ENCODE results near the gene SLC10A3. TPM values are rescaled to one million over a fixed set of nuclear protein-coding genes. Genes with fewer than 3 reads are reported as not detected.

SLC10A3 gene
- total and polyA plus RNA-seq, 10 of the 15 experiments (the other 5 are each of a cell fraction or from before 2014, with no cell fraction given), result 1.7 to 23.5 (median 11.0) TPM

DNA sequence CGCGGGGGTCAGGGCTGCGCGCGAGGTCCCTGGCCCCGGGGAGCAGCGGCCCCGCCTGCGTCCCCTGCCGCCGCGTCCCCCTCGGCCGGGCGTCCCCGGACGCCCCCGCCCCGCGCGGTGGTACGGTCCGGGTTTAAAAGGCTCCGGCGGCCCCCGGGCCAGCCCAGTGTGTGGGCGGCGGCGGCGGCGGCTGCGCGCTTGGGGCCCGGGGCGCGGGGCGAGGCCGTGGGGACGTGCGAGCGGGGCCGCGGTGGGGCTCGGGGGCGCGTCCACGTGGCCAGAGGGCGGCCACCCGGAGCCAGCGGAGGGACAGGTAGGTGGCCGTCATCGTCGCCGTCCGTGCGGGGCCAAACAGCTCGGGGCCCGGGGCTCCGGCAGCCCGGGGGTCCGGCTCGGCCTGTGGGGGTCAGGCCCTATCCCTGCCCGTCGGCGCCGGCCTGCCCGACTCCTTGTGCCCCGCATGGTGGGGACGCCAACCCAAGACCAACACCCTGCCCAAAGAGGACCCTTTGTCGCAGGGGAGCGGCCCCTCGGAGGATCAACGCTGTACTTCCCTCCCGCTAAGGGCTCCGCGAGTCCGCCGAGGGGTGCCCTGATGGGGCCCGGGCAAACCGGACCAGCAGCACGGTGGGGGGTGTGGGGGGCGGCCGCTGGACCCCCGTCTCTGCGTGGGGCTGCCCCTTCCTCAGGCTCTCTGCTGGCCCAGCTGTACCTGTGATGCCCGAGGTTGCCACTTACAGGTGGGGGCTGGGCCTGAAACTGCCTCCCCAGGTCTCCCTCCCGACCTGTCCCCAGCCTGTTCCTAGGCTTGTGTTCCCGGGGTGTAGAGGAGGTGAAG is 32.1 kb downstream of the SLC10A3 start, which contains the start of gene PLXNA3:
Gene PLXNA3 (plus strand): TSS at position 166 of the 838 bp plus-strand sequence. CDS start 1,903 bp downstream, outside the sequence.
- Histone ChIP-seq H2AFZ (ENCODE audit: control insufficient read depth, low read depth, low read length) (peak within 1 kb of the TSS; percentile 33), H3K9ac (ENCODE audit: control insufficient read depth, insufficient read depth, low read length) (peak within 1 kb of the TSS; percentile 56), H3K9me3 (replicated peaks; ENCODE audit: control insufficient read depth, insufficient read depth, low read length) (no peaks in the 10 kb centered on the region; the same call in 2 of the 3 replicates), H3K36me3 (ENCODE audit: control insufficient read depth in 2 of 2, insufficient read depth in 2 of 2, low read length in 1 of 2) (no peaks in the 10 kb centered on the region), H3K4me3 (peak within 1 kb of the TSS; percentile 77), H3K27ac (ENCODE audit: control insufficient read depth, insufficient read depth) (peak within 1 kb of the TSS; percentile 61), H3K27me3 (replicated peaks in 1 of 2; ENCODE audit: control insufficient read depth in 2 of 2, insufficient read depth in 2 of 2, low read length in 1 of 2) (no peaks in the 10 kb centered on the region), H3K79me2 (ENCODE audit: control insufficient read depth, insufficient read depth, low read length) (peaks cover 9% of the 10 kb centered on the region), H3K4me2 (ENCODE audit: control insufficient read depth, insufficient read depth) (peak within 1 kb of the TSS; percentile 54; the same call in 1 of the 2 replicates), H3K4me1 (ENCODE audit: control insufficient read depth, insufficient read depth, low read length) (no peaks in the 10 kb centered on the region), H4K20me1 (ENCODE audit: control insufficient read depth, insufficient read depth) (no peaks in the 10 kb centered on the region)
- RAD21 ChIA-PET (ENCODE audit: unreplicated experiment), result no interaction called here
- POLR2A ChIA-PET, result interaction anchor here (0.5 to 1.0 kb wide), 6 partner anchors 12 to 704 kb away, joined by 3 to 4 read pairs (median 4); partner anchors contain the start of gene UBL4A
- DNase-seq (ENCODE audit: low read depth, low spot score) (no peak), ATAC-seq (peak; percentile 76), FAIRE-seq (no peak)
- WGBS (ENCODE audit: insufficient coverage, insufficient replicate concordance, low lambda C conversion rate, missing lambda C conversion rate), result 36% methylated on average over 43 of the region's 88 CpGs
- no TSS peak for BruUV-seq (replicated peaks)
- CTCF ChIA-PET, result interaction anchor here (0.6 to 1.4 kb wide), 3 partner anchors 69 to 85 kb away, joined by 3 to 4 read pairs (median 3); no protein-coding TSS in a partner anchor
- in situ Hi-C loops (cut with MboI) (no loop called here), intact Hi-C loops (cut with micrococcal nuclease; ENCODE audit: unreplicated experiment) (no loop called here)
- SMC1A ChIA-PET (ENCODE audit: uncharacterized antibody, unreplicated experiment), result interaction anchor here (1.1 kb wide), 1 partner anchor 68 kb away, joined by 3 read pairs; no protein-coding TSS in a partner anchor
- TF ChIP-seq, protein P1, sequence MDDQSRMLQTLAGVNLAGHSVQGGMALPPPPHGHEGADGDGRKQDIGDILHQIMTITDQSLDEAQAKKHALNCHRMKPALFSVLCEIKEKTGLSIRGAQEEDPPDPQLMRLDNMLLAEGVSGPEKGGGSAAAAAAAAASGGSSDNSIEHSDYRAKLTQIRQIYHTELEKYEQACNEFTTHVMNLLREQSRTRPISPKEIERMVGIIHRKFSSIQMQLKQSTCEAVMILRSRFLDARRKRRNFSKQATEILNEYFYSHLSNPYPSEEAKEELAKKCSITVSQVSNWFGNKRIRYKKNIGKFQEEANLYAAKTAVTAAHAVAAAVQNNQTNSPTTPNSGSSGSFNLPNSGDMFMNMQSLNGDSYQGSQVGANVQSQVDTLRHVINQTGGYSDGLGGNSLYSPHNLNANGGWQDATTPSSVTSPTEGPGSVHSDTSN (IDR thresholded peaks at IDR 0.05; ENCODE audit: insufficient replicate concordance, low read depth, low read length), result no peak
- no peak for TF ChIP-seq RAD21 (IDR thresholded peaks at IDR 0.05; ENCODE audit: insufficient read depth, low read depth, low read length)
- TF ChIP-seq NR2C1 (IDR thresholded peaks at IDR 0.05), result 0 out of 2 replicates have a peak, but pooled peaks have one; percentile 19
- TF ChIP-seq EED (IDR thresholded peaks at IDR 0.05; ENCODE audit: low read depth), result no peak
- TF ChIP-seq TCF12 (IDR thresholded peaks at IDR 0.05; ENCODE audit: low read depth, low read length), result no peak
- TF ChIP-seq SIX5 (IDR thresholded peaks at IDR 0.05; ENCODE audit: low read depth, low read length, severe bottlenecking), result no peak
- TF ChIP-seq, protein P2, sequence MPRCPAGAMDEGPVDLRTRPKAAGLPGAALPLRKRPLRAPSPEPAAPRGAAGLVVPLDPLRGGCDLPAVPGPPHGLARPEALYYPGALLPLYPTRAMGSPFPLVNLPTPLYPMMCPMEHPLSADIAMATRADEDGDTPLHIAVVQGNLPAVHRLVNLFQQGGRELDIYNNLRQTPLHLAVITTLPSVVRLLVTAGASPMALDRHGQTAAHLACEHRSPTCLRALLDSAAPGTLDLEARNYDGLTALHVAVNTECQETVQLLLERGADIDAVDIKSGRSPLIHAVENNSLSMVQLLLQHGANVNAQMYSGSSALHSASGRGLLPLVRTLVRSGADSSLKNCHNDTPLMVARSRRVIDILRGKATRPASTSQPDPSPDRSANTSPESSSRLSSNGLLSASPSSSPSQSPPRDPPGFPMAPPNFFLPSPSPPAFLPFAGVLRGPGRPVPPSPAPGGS (IDR thresholded peaks at IDR 0.05; ENCODE audit: borderline replicate concordance, insufficient read depth, low read depth, low read length, poor library complexity, severe bottlenecking), result no peak
- TF ChIP-seq, protein P3, sequence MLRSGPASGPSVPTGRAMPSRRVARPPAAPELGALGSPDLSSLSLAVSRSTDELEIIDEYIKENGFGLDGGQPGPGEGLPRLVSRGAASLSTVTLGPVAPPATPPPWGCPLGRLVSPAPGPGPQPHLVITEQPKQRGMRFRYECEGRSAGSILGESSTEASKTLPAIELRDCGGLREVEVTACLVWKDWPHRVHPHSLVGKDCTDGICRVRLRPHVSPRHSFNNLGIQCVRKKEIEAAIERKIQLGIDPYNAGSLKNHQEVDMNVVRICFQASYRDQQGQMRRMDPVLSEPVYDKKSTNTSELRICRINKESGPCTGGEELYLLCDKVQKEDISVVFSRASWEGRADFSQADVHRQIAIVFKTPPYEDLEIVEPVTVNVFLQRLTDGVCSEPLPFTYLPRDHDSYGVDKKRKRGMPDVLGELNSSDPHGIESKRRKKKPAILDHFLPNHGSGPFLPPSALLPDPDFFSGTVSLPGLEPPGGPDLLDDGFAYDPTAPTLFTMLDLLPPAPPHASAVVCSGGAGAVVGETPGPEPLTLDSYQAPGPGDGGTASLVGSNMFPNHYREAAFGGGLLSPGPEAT (IDR thresholded peaks at IDR 0.05; ENCODE audit: low read depth), result no peak
- TF ChIP-seq, protein P4, sequence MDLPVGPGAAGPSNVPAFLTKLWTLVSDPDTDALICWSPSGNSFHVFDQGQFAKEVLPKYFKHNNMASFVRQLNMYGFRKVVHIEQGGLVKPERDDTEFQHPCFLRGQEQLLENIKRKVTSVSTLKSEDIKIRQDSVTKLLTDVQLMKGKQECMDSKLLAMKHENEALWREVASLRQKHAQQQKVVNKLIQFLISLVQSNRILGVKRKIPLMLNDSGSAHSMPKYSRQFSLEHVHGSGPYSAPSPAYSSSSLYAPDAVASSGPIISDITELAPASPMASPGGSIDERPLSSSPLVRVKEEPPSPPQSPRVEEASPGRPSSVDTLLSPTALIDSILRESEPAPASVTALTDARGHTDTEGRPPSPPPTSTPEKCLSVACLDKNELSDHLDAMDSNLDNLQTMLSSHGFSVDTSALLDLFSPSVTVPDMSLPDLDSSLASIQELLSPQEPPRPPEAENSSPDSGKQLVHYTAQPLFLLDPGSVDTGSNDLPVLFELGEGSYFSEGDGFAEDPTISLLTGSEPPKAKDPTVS (IDR thresholded peaks at IDR 0.05; ENCODE audit: low read depth, low read length), result no peak
- peak; percentile 82 to 97 for TF ChIP-seq BHLHE40 (IDR thresholded peaks at IDR 0.05; ENCODE audit: borderline replicate concordance in 1 of 2, low read depth in 2 of 2, low read length in 1 of 2)
- TF ChIP-seq, protein P5, sequence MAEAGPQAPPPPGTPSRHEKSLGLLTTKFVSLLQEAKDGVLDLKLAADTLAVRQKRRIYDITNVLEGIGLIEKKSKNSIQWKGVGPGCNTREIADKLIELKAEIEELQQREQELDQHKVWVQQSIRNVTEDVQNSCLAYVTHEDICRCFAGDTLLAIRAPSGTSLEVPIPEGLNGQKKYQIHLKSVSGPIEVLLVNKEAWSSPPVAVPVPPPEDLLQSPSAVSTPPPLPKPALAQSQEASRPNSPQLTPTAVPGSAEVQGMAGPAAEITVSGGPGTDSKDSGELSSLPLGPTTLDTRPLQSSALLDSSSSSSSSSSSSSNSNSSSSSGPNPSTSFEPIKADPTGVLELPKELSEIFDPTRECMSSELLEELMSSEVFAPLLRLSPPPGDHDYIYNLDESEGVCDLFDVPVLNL (IDR thresholded peaks at IDR 0.05; ENCODE audit: low read depth, low read length), result no peak

Measured in GM12878 (cell line).